Smooth muscle cell (in vitro differentiated cells): ENCODE measurements around the gene ZCCHC24. TPM values are rescaled to one million over a fixed set of nuclear protein-coding genes. Genes with fewer than 3 reads are reported as not detected.

Source experiments
- DNase-seq: peaks from one replicate; lab custom pipeline; 2025; ENCODE audit not compliant: unreplicated experiment; lab: John Stamatoyannopoulos, UW
- H2AFZ ChIP-seq: fragments of 200-600 bp; sonication (generic); 2 replicates; pipeline ENCODE4 v1.6.0; 2016; ENCODE audit warnings: antibody characterized with exemption, low read depth, mild to moderate bottlenecking
- H3F3A ChIP-seq: fragments of 200-600 bp; sonication (generic); 2 replicates; pipeline ENCODE4 v1.6.0; 2017; ENCODE audit warnings: antibody characterized with exemption, low read depth
- H3K27ac ChIP-seq: fragments of 200-600 bp; sonication (generic); 2 replicates; pipeline ENCODE4 v1.5.1; 2016; ENCODE audit warnings: low read depth, mild to moderate bottlenecking
- H3K27me3 ChIP-seq: fragments of 200-600 bp; sonication (generic); 2 replicates; pipeline ENCODE4 v1.6.1; 2016; ENCODE audit warnings: low read depth, mild to moderate bottlenecking
- H3K36me3 ChIP-seq: fragments of 200-600 bp; sonication (generic); 2 replicates; pipeline ENCODE4 v1.5.1; 2016; ENCODE audit warnings: low read depth
- H3K4me1 ChIP-seq: fragments of 200-600 bp; sonication (generic); 2 replicates; pipeline ENCODE4 v1.5.1; 2016; ENCODE audit warnings: low read depth
- H3K4me2 ChIP-seq: fragments of 200-600 bp; sonication (generic); 2 replicates; pipeline ENCODE4 v1.6.0; 2016; ENCODE audit warnings: mild to moderate bottlenecking
- H3K4me3 ChIP-seq: fragments of 200-600 bp; sonication (generic); 2 replicates; pipeline ENCODE4 v1.5.1; 2016; ENCODE audit warnings: mild to moderate bottlenecking
- H3K79me2 ChIP-seq: fragments of 200-600 bp; sonication (generic); 2 replicates; pipeline ENCODE4 v1.6.0; 2016; ENCODE audit warnings: low read depth, mild to moderate bottlenecking
- H3K9ac ChIP-seq: fragments of 200-600 bp; sonication (generic); 2 replicates; pipeline ENCODE4 v1.6.0; 2016; ENCODE audit warnings: low read depth
- H3K9me3 ChIP-seq: fragments of 200-600 bp; sonication (generic); replicated peaks from 2 replicates; pipeline ENCODE4 v1.5.1; 2016; ENCODE audit warnings: low read depth
- H4K20me1 ChIP-seq: fragments of 200-600 bp; sonication (generic); 2 replicates; pipeline ENCODE4 v1.6.0; 2016; ENCODE audit warnings: low read depth
- CTCF ChIP-seq: fragments of 200-600 bp; sonication (generic); IDR thresholded peaks from 2 replicates; pipeline ENCODE4 v1.5.1; 2017; ENCODE audit warnings: borderline replicate concordance, mild to moderate bottlenecking, antibody characterized with exemption; ENCODE audit not compliant: insufficient read depth, poor library complexity, severe bottlenecking
- WGBS: methylation state at CpG from one replicate; pipeline ENCODE4 v1.1.7; 2016; ENCODE audit warnings: low lambda C conversion rate; 5-methylcytosine and 5-hydroxymethylcytosine counted together
- polyA plus RNA-seq: library from polyadenylated mRNA; unstranded; fragments of >200 nt; fragmentation: Nextera tagmentation; extraction: Ambion mirVana; gene quantifications from 2 replicates; pipeline ENCODE4 v1.2.1, GENCODE V29; 2016
- total RNA-seq: library from RNA; depleted of rRNA; stranded (reverse); fragments of >200 nt; gene quantifications from 2 replicates; pipeline ENCODE4 v1.2.3, GENCODE V29; 2014

The ZCCHC24 gene
- total and polyA plus RNA-seq, 2 experiments from 2014 or later = 21.9 to 52.1 TPM

GRCh38 chr10:79400146-79401004 lies 45.0 kb downstream of the ZCCHC24 start:
- H3K4me3 ChIP-seq = no peak overlapping the region
- H3K9me3 ChIP-seq = no peaks in the 10 kb centered on the region
- peaks cover 55% of the 10 kb centered on the region for H3K4me1 ChIP-seq
- H3K79me2 ChIP-seq = peaks cover 31% of the 10 kb centered on the region
- peaks cover 10% of the 10 kb centered on the region for H4K20me1 ChIP-seq
- peak overlapping the region; percentile 97 for H3K27ac ChIP-seq
- no peak overlapping the region for H2AFZ ChIP-seq
- peak; percentile 67 for TF ChIP-seq CTCF
- no peak overlapping the region for H3K9ac ChIP-seq
- WGBS = 57% methylated on average over 11 of the region's 11 CpGs
- H3K36me3 ChIP-seq = no peaks in the 10 kb centered on the region
- H3K27me3 ChIP-seq = no peaks in the 10 kb centered on the region
- DNase-seq = no peak
- peaks cover 42% of the 10 kb centered on the region for H3F3A ChIP-seq
- peak overlapping the region; percentile 70 for H3K4me2 ChIP-seq

- H4K20me1 ChIP-seq = no peaks in the 10 kb centered on the region
- no peak for TF ChIP-seq CTCF
- DNase-seq = peak; percentile 79
- peaks cover 40% of the 10 kb centered on the region for H3F3A ChIP-seq
- no peaks in the 10 kb centered on the region for H3K27me3 ChIP-seq
- H3K4me1 ChIP-seq = peaks cover 44% of the 10 kb centered on the region
- no peaks in the 10 kb centered on the region for H3K36me3 ChIP-seq
- H3K9me3 ChIP-seq = no peaks in the 10 kb centered on the region
- 14% methylated on average over 14 of the region's 15 CpGs for WGBS
- H3K4me2 ChIP-seq = peak overlapping the region; percentile 70
- no peak overlapping the region for H3K4me3 ChIP-seq
- H3K9ac ChIP-seq = peak overlapping the region; percentile 87
- H3K27ac ChIP-seq = peak overlapping the region; percentile 97
- H3K79me2 ChIP-seq = peaks cover 42% of the 10 kb centered on the region
- H2AFZ ChIP-seq = no peak overlapping the region
Measured at GRCh38 chr10:79399223-79399831, 46.1 kb downstream of the ZCCHC24 start.

- no peaks in the 10 kb centered on the region for H4K20me1 ChIP-seq
- H3F3A ChIP-seq = peaks cover 40% of the 10 kb centered on the region
- H3K36me3 ChIP-seq = no peaks in the 10 kb centered on the region
- no peak for TF ChIP-seq CTCF
- H2AFZ ChIP-seq = no peak overlapping the region
- peak overlapping the region; percentile 97 for H3K27ac ChIP-seq
- H3K4me1 ChIP-seq = peaks cover 38% of the 10 kb centered on the region
- DNase-seq = no peak
- H3K9me3 ChIP-seq = no peaks in the 10 kb centered on the region
- H3K27me3 ChIP-seq = no peaks in the 10 kb centered on the region
- H3K9ac ChIP-seq = peak overlapping the region; percentile 87
- H3K79me2 ChIP-seq = peaks cover 44% of the 10 kb centered on the region
- H3K4me2 ChIP-seq = peak overlapping the region; percentile 70
- 95% methylated on average over 4 of the region's 4 CpGs for WGBS
- H3K4me3 ChIP-seq = no peak overlapping the region
Measured at GRCh38 chr10:79398642-79399041, 46.8 kb downstream of the ZCCHC24 start.
